BLaER1 treated with 17β-estradiol and CSF1 and Interleukin-3, amounts not matched to agents 10 nM and 100 nM (cell line): Measurements from ENCODE around the gene ENDOV.

Experiments
- H3K27ac ChIP-seq, 11 experiments: shearing (Covaris generic); formaldehyde crosslinking; 2 replicates each; pipeline ENCODE4 v1.8.1; 2022
- H3K27me3 ChIP-seq, 11 experiments: shearing (Covaris generic); formaldehyde crosslinking; 2 replicates each; pipeline ENCODE4 v1.8.1; 2022
- H3K36me3 ChIP-seq, 11 experiments: shearing (Covaris generic); formaldehyde crosslinking; 2 replicates each; pipeline ENCODE4 v1.8.1; 2022
- H3K4me1 ChIP-seq, 10 experiments: shearing (Covaris generic); formaldehyde crosslinking; 2 replicates each; pipeline ENCODE4 v1.8.1; 2022
- H3K4me2 ChIP-seq, 11 experiments: shearing (Covaris generic); formaldehyde crosslinking; 2 replicates each; pipeline ENCODE4 v1.8.1; 2022
- H3K4me3 ChIP-seq, 10 experiments: shearing (Covaris generic); formaldehyde crosslinking; 2 replicates each; pipeline ENCODE4 v1.8.1; 2022
- H3K9ac ChIP-seq, 11 experiments: shearing (Covaris generic); formaldehyde crosslinking; 2 replicates each; pipeline ENCODE4 v1.8.1; 2022
- H3K9me3 ChIP-seq, 11 experiments: shearing (Covaris generic); formaldehyde crosslinking; replicated peaks in 1 of 11; 2 replicates each; pipeline ENCODE4 v1.8.1; 2022
- H4K20me1 ChIP-seq, 11 experiments: shearing (Covaris generic); formaldehyde crosslinking; 2 replicates each; pipeline ENCODE4 v1.8.1; 2022
- Cebpa-rat ChIP-seq, 11 experiments: shearing (Covaris generic); IDR thresholded peaks; 2 replicates each; pipeline ENCODE4 v1.8.1; 2022

Gene ENDOV

GRCh38 chr17:80429356-80430275, 14.6 kb downstream of the ENDOV start:
- no peak overlapping the region for H3K4me3 ChIP-seq
- H3K27me3 ChIP-seq, result peaks cover 0 to 20% (median 0%) of the 10 kb centered on the region in 11 experiments; a peak in 8 of 22 replicates
- TF ChIP-seq Cebpa-rat (IDR thresholded peaks at IDR 0.05), result no peak

GRCh38 chr17:80430446-80431245, 15.7 kb downstream of the ENDOV start:
- H3K9ac ChIP-seq, result no peak overlapping the region; a peak in 1 of 22 replicates
- no peak overlapping the region for H3K4me3 ChIP-seq
- peaks cover 0 to 10% (median 0%) of the 10 kb centered on the region in 11 experiments; a peak in 8 of 22 replicates for H3K27me3 ChIP-seq
- H3K27ac ChIP-seq, result no peak overlapping the region
- no peak for TF ChIP-seq Cebpa-rat (IDR thresholded peaks at IDR 0.05)
- peaks cover 0 to 20% (median 16%) of the 10 kb centered on the region in 10 experiments; a peak in 15 of 20 replicates for H3K4me1 ChIP-seq
- H4K20me1 ChIP-seq, result peaks cover 0 to 70% (median 12%) of the 10 kb centered on the region in 11 experiments; a peak in 16 of 22 replicates
- no peak overlapping the region for H3K4me2 ChIP-seq
- no peaks in the 10 kb centered on the region for H3K9me3 ChIP-seq
- H3K36me3 ChIP-seq, result no peaks in the 10 kb centered on the region

More at GRCh38 chr17:80429356-80430275, 14.6 kb downstream of the ENDOV start:
- H3K9ac ChIP-seq, result no peak overlapping the region
- no peaks in the 10 kb centered on the region for H3K36me3 ChIP-seq
- H3K27ac ChIP-seq, result no peak overlapping the region
- no peak overlapping the region for H3K4me2 ChIP-seq
- H3K4me1 ChIP-seq, result peaks cover 8 to 30% (median 27%) of the 10 kb centered on the region in 10 experiments; a peak in 19 of 20 replicates
- peaks cover 0 to 80% (median 21%) of the 10 kb centered on the region in 11 experiments; a peak in 16 of 22 replicates for H4K20me1 ChIP-seq
- no peaks in the 10 kb centered on the region for H3K9me3 ChIP-seq

GRCh38 chr17:80431246-80432195, 16.6 kb downstream of the ENDOV start:
- Histone ChIP-seq H3K27me3 (peaks cover 0 to 1% (median 0%) of the 10 kb centered on the region in 11 experiments; a peak in 1 of 22 replicates), H4K20me1 (peaks cover 0 to 61% (median 9%) of the 10 kb centered on the region in 11 experiments; a peak in 13 of 22 replicates), H3K4me2 (no peak overlapping the region), H3K4me1 (peaks cover 0 to 11% (median 8%) of the 10 kb centered on the region in 10 experiments; a peak in 13 of 20 replicates), H3K27ac (no peak overlapping the region), H3K9ac (no peak overlapping the region), H3K36me3 (no peaks in the 10 kb centered on the region), H3K9me3 (no peaks in the 10 kb centered on the region; a peak in 1 of 22 replicates), H3K4me3 (no peak overlapping the region)
- TF ChIP-seq Cebpa-rat (IDR thresholded peaks at IDR 0.05), result no peak

GRCh38 chr17:80432350-80432955, 17.5 kb downstream of the ENDOV start:
- Histone ChIP-seq H3K9me3 (no peaks in the 10 kb centered on the region; a peak in 1 of 22 replicates), H3K27me3 (no peaks in the 10 kb centered on the region), H3K4me2 (no peak overlapping the region), H4K20me1 (peaks cover 0 to 55% (median 6%) of the 10 kb centered on the region in 11 experiments; a peak in 10 of 22 replicates), H3K9ac (no peak overlapping the region), H3K27ac (no peak overlapping the region), H3K4me3 (no peak overlapping the region), H3K4me1 (peaks cover 0 to 2% (median 0%) of the 10 kb centered on the region in 10 experiments; a peak in 4 of 20 replicates), H3K36me3 (no peaks in the 10 kb centered on the region)
- TF ChIP-seq Cebpa-rat (IDR thresholded peaks at IDR 0.05), result no peak

- no peaks in the 10 kb centered on the region for H3K27me3 ChIP-seq
- no peak overlapping the region for H3K4me3 ChIP-seq
- no peaks in the 10 kb centered on the region; a peak in 1 of 22 replicates for H3K9me3 ChIP-seq
- no peak for TF ChIP-seq Cebpa-rat (IDR thresholded peaks at IDR 0.05)
- no peak overlapping the region for H3K4me2 ChIP-seq
- H3K9ac ChIP-seq, result no peak overlapping the region
- no peak overlapping the region for H3K27ac ChIP-seq
- peaks cover 0 to 49% (median under 1%) of the 10 kb centered on the region in 11 experiments; a peak in 9 of 22 replicates for H4K20me1 ChIP-seq
- H3K36me3 ChIP-seq, result no peaks in the 10 kb centered on the region
- no peaks in the 10 kb centered on the region for H3K4me1 ChIP-seq
Measured at GRCh38 chr17:80432961-80433550, 18.1 kb downstream of the ENDOV start.

GRCh38 chr17:80433916-80434666, 19.1 kb downstream of the ENDOV start:
- Histone ChIP-seq H4K20me1 (peaks cover 0 to 50% (median 6%) of the 10 kb centered on the region in 11 experiments; a peak in 12 of 22 replicates), H3K36me3 (no peaks in the 10 kb centered on the region), H3K9ac (no peak overlapping the region), H3K4me3 (no peak overlapping the region), H3K27me3 (no peaks in the 10 kb centered on the region), H3K4me2 (no peak overlapping the region), H3K27ac (no peak overlapping the region), H3K4me1 (no peaks in the 10 kb centered on the region), H3K9me3 (no peaks in the 10 kb centered on the region; a peak in 1 of 22 replicates)
- TF ChIP-seq Cebpa-rat (IDR thresholded peaks at IDR 0.05), result no peak

GRCh38 chr17:80437532-80437931, 22.6 kb downstream of the ENDOV start:
- Histone ChIP-seq H3K9me3 (no peaks in the 10 kb centered on the region; a peak in 1 of 22 replicates), H3K27ac (no peak overlapping the region), H3K4me3 (no peak overlapping the region), H3K9ac (no peak overlapping the region), H4K20me1 (peaks cover 0 to 49% (median 23%) of the 10 kb centered on the region in 11 experiments; a peak in 11 of 22 replicates), H3K36me3 (no peaks in the 10 kb centered on the region), H3K27me3 (peaks cover 0 to 5% (median 0%) of the 10 kb centered on the region in 11 experiments; a peak in 5 of 22 replicates), H3K4me2 (no peak overlapping the region), H3K4me1 (no peaks in the 10 kb centered on the region)
- no peak for TF ChIP-seq Cebpa-rat (IDR thresholded peaks at IDR 0.05)
